Liver (tissue), 10 donors: ENCODE data around the gene GAGE12D. TPM values are rescaled to one million over a fixed set of nuclear protein-coding genes. Genes with fewer than 3 reads are reported as not detected.
"Not testable (repeated sequence)": the region's sequence is repeated elsewhere in the genome, so short reads cannot be mapped to it uniquely, and the experiment has no call there.

Experiments
- DNase-seq: peaks from one replicate; pipeline ENCODE4 v3.0.0-alpha.2; 2017; ENCODE audit warnings: low spot score
- H3K27ac ChIP-seq, 2 donors: one replicate each; pipeline ENCODE4 v1.7.0; 2013; ENCODE audit warnings: inconsistent platforms in 2 of 2, low read length in 2 of 2, control low read depth in 1 of 2, low read depth in 1 of 2, mild to moderate bottlenecking in 1 of 2
- H3K27me3 ChIP-seq, 4 donors: one replicate each; pipeline versions ENCODE4 v1.6.1 to v1.7.0; 2013; ENCODE audit warnings: low read length in 3 of 4, inconsistent platforms in 1 of 4, mild to moderate bottlenecking in 1 of 4, moderate library complexity in 1 of 4; ENCODE audit not compliant: control insufficient read depth in 4 of 4, insufficient read depth in 4 of 4
- H3K36me3 ChIP-seq, 4 donors: one replicate each; pipeline versions ENCODE4 v1.6.1 to v1.7.0; 2013; ENCODE audit warnings: low read length in 3 of 4, mild to moderate bottlenecking in 3 of 4, low read depth in 1 of 4, moderate library complexity in 1 of 4; ENCODE audit not compliant: control insufficient read depth in 4 of 4, insufficient read depth in 3 of 4
- H3K4me1 ChIP-seq, 4 donors: one replicate each; pipeline versions ENCODE4 v1.6.1 to v1.7.0; 2013; ENCODE audit warnings: low read length in 3 of 4, mild to moderate bottlenecking in 3 of 4, moderate library complexity in 1 of 4; ENCODE audit not compliant: control insufficient read depth in 4 of 4, insufficient read depth in 4 of 4
- H3K4me3 ChIP-seq, 3 donors: one replicate each; pipeline versions ENCODE4 v1.6.1 to v1.7.0; 2013; ENCODE audit warnings: low read length in 3 of 3, control low read depth in 1 of 3, low read depth in 1 of 3, mild to moderate bottlenecking in 1 of 3
- H3K9ac ChIP-seq, 2 donors: one replicate each; pipeline ENCODE4 v1.7.0; 2013; ENCODE audit warnings: low read length in 2 of 2, mild to moderate bottlenecking in 2 of 2, moderate library complexity in 2 of 2, control low read depth in 1 of 2, low read depth in 1 of 2
- H3K9me3 ChIP-seq, 4 donors: one replicate each; pipeline versions ENCODE4 v1.6.1 to v1.7.0; 2013; ENCODE audit warnings: low read length in 3 of 4; ENCODE audit not compliant: control insufficient read depth in 4 of 4
- WGBS: extraction: QIAGEN DNeasy Blood & Tissue Kit; methylation state at CpG from one replicate; pipeline ENCODE4 v1.1.7; 2013; 5-methylcytosine and 5-hydroxymethylcytosine counted together
- polyA plus RNA-seq, 2 donors: library from polyadenylated mRNA; stranded (reverse) in 1 of 2; unstranded in 1 of 2; fragments of 200-250 nt in 1 of 2; fragments of >200 nt in 1 of 2; fragmentation: Nextera tagmentation in 1 of 2; extraction: Ambion mirVana in 1 of 2; gene quantifications; one replicate each; pipeline versions ENCODE4 v1.2.1 to v1.2.3, GENCODE V29; 2013 to 2015
- small RNA-seq: library from RNA; depleted of rRNA; stranded (forward); fragments of <200 nt; gene quantifications from one replicate; pipeline ENCODE3, GENCODE V24; 2014
- total RNA-seq, 2 donors: library from RNA; depleted of rRNA; stranded (reverse); fragments of >200 nt; gene quantifications; one replicate each; pipeline ENCODE4 v1.2.3, GENCODE V29; 2014
- donor health status: healthy.
- donor health status: healthy.
- donor health status: healthy.
- donor health status: healthy.
- donor health status: healthy.

GAGE12D gene
- total and polyA plus RNA-seq, 4 donors: not detected

DNA sequence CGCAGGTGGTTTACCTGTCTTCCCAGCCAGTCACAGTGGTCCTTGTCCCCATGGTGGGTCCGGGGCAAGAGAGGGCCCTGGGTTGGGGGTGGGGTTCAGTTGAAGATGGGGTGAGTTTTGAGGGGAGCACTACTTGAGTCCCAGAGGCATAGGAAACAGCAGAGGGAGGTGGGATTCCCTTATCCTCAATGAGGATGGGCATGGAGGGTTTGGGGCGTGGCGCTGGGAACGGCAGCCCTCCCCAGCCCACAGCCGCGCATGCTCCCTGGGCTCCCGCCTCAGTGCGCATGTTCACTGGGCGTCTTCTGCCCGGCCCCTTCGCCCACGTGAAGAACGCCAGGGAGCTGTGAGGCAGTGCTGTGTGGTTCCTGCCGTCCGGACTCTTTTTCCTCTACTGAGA, 47.7 kb downstream of the GAGE12D start, which contains the start of gene GAGE2A:
GAGE2A (plus strand) TSS at position 301 of the 400 bp plus-strand sequence. CDS start 1,155 bp downstream, outside the sequence.
- not testable (repeated sequence) for DNase-seq, H3K9ac ChIP-seq, H3K27ac ChIP-seq, H3K36me3 ChIP-seq, H3K4me1 ChIP-seq, H3K4me3 ChIP-seq, H3K27me3 ChIP-seq, H3K9me3 ChIP-seq
- no CpG with 5 or more reads among the region's 16 CpGs for WGBS

DNA sequence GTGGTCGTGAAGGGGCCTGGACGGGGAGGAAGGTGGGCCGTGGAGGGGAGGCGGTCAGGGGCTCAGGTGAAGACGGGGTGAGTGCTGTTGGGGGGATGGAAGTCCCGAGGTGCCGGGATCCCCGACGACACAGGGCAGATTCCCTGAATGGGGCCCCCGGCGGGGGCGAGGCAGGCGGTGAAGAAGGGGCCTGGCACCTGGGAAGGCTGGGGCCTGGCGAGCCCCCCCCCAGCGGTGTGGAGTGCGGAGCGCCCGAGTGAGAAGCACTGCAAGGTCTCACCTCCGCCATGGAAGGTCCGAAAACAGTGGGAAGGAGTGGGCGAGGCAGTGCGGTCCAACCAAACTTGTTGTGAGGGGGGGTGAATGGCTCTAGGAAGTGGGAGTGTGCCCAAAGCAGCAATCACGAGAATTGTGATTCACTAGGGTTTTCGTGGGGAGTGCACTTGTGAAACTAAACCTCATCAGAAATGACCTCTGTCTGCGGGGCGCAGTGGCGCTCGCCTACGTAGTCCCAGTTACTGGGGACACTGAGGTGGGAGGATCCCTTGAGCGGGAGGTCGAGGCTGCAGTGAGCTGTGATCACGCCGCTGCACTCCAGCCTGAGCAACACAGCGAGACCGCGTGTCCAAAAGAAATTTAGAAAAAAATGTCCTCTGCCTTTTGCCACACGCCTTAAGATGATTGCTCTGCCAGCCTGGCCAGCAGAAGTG, 48.4 kb downstream of the GAGE12D start:
- H3K27ac ChIP-seq: not testable (repeated sequence)

DNA sequence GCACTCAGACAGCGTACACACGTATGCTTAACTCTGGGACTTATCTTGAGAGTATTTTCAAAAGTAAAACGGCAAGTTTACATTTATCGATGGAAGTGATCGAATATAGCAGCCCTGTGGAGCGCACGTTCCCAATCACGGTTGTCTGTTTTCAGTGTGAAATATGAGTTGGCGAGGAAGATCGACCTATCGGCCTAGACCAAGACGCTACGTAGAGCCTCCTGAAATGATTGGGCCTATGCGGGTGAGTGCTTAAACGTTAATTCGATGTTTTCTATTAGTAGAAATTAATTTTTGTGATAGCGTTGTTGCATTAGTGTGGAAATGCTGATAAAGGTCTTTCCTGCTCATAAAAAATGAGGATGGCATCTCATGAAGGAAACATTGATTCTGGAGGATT, 49.0 kb downstream of the GAGE12D start:
- not testable (repeated sequence) for H3K36me3 ChIP-seq, H3K4me3 ChIP-seq, DNase-seq, H3K9ac ChIP-seq, H3K9me3 ChIP-seq, H3K27me3 ChIP-seq, H3K27ac ChIP-seq, H3K4me1 ChIP-seq
- 92% methylated on average over 10 of the region's 17 CpGs for WGBS

More for the DNA sequence above, 48.4 kb downstream of the GAGE12D start:
- not testable (repeated sequence) for H3K9me3 ChIP-seq, DNase-seq, H3K4me3 ChIP-seq, H3K27me3 ChIP-seq, H3K9ac ChIP-seq, H3K36me3 ChIP-seq, H3K4me1 ChIP-seq
- WGBS: 91% methylated on average over 25 of the region's 37 CpGs

Small RNAs within 50 kb of the gene (small RNA-seq; reads per million reads assigned to genes)
- not detected for gene GAGE12B

Other genes starting within 250 kb of the GAGE12D start
- gene GAGE10, start 238.1 kb upstream of the GAGE12D start, total RNA-seq: not detected
- gene GAGE10, start 238.1 kb upstream of the GAGE12D start, polyA plus RNA-seq: not detected
- not detected for gene GAGE12J, start 219.7 kb upstream of the GAGE12D start, total RNA-seq
- gene GAGE12J, start 219.7 kb upstream of the GAGE12D start, polyA plus RNA-seq: not detected
- gene GAGE13, start 210.2 kb upstream of the GAGE12D start, total RNA-seq: not detected
- gene GAGE13, start 210.2 kb upstream of the GAGE12D start, polyA plus RNA-seq: not detected
- not detected for gene GAGE12C, start 9.6 kb upstream of the GAGE12D start, total RNA-seq
- not detected for gene GAGE12C, start 9.6 kb upstream of the GAGE12D start, polyA plus RNA-seq
- not detected for gene GAGE12E, start 9.6 kb downstream of the GAGE12D start, total RNA-seq
- gene GAGE12E, start 9.6 kb downstream of the GAGE12D start, polyA plus RNA-seq: not detected
- not detected for gene GAGE12F, start 19.1 kb downstream of the GAGE12D start, total RNA-seq
- gene GAGE12F, start 19.1 kb downstream of the GAGE12D start, polyA plus RNA-seq: not detected
- not detected for gene GAGE12G, start 28.7 kb downstream of the GAGE12D start, total RNA-seq
- not detected for gene GAGE12G, start 28.7 kb downstream of the GAGE12D start, polyA plus RNA-seq
- not detected for gene GAGE12H, start 38.2 kb downstream of the GAGE12D start, total RNA-seq
- gene GAGE12H, start 38.2 kb downstream of the GAGE12D start, polyA plus RNA-seq: not detected
- gene GAGE2A, start 47.8 kb downstream of the GAGE12D start, total RNA-seq: not detected
- not detected for gene GAGE2A, start 47.8 kb downstream of the GAGE12D start, polyA plus RNA-seq
- not detected for gene GAGE1, start 57.3 kb downstream of the GAGE12D start, total RNA-seq
- gene GAGE1, start 57.3 kb downstream of the GAGE12D start, polyA plus RNA-seq: not detected
- gene PAGE1, start 154.3 kb downstream of the GAGE12D start, total RNA-seq: not detected
- gene PAGE1, start 154.3 kb downstream of the GAGE12D start, polyA plus RNA-seq: not detected